Prostate gland (tissue), 2 donors: Measurements from ENCODE around the gene INPP4B. TPM values are rescaled to one million over a fixed set of nuclear protein-coding genes. Genes with fewer than 3 reads are reported as not detected.
"Not testable (repeated sequence)": the region's sequence is repeated elsewhere in the genome, so short reads cannot be mapped to it uniquely, and the experiment has no call there.

Experiments
- DNase-seq: peaks from one replicate; pipeline ENCODE4 v3.0.0-alpha.2; 2019; ENCODE audit warnings: low spot score
- H3K27ac ChIP-seq, 2 donors: fragments of 200-600 bp; sonication (generic); 2 replicates each; pipeline ENCODE4 v1.5.1; 2017 to 2019
- H3K27me3 ChIP-seq: fragments of 200-600 bp; sonication (generic); replicated peaks from 2 replicates; pipeline ENCODE4 v1.5.1; 2019; ENCODE audit not compliant: insufficient read depth
- H3K36me3 ChIP-seq, 2 donors: fragments of 200-600 bp; sonication (generic); 1 replicate in 1 of 2; 2 replicates in 1 of 2; pipeline versions ENCODE4 v1.5.1 to v1.8.1; 2017 to 2019
- H3K4me1 ChIP-seq: fragments of 200-600 bp; sonication (generic); replicated peaks from 2 replicates; pipeline ENCODE4 v1.5.1; 2019
- H3K4me3 ChIP-seq, 2 donors: fragments of 200-600 bp; sonication (generic); 2 replicates each; pipeline ENCODE4 v1.5.1; 2017 to 2019
- H3K9me3 ChIP-seq: fragments of 200-600 bp; sonication (generic); 2 replicates; pipeline ENCODE4 v1.5.1; 2017
- CTCF ChIP-seq, 4 experiments: fragments of 200-600 bp in 2 of 4; fragments of 450-650 bp in 2 of 4; sonication (generic) in 2 of 4; IDR thresholded peaks; 1 replicate in 3 of 4; 2 replicates in 1 of 4; pipeline ENCODE4 v1.5.1; 2016 to 2019; ENCODE audit warnings: antibody characterized with exemption in 4 of 4, mild to moderate bottlenecking in 2 of 4, moderate library complexity in 2 of 4
- POLR2A ChIP-seq: fragments of 450-650 bp; IDR thresholded peaks from one replicate; pipeline ENCODE4 v1.6.1; 2016; ENCODE audit warnings: antibody characterized with exemption, mild to moderate bottlenecking
- POLR2AphosphoS5 ChIP-seq: sonication (generic); formaldehyde crosslinking; IDR thresholded peaks from one replicate; pipeline ENCODE4 v1.6.1; 2017; ENCODE audit warnings: antibody characterized with exemption
- WGBS: methylation state at CpG from one replicate; pipeline ENCODE4 v1.1.5; 2018; 5-methylcytosine and 5-hydroxymethylcytosine counted together
- intact Hi-C: fragments of 100-400 bp; cut with DNase I; formaldehyde crosslinking; loops from one replicate; pipeline ENCODE4 v1.14.2; 2022
- total RNA-seq, 2 donors: library from RNA; depleted of rRNA; stranded (reverse); fragments of >200 nt; gene quantifications; one replicate each; pipeline ENCODE4 v1.1.0, GENCODE V29; 2016

The INPP4B gene
- total RNA-seq, 2 donors from 2014 or later: 22.3 to 49.7 TPM

- intact Hi-C loops: no loop called here
- TF ChIP-seq POLR2AphosphoS5 (no peak), POLR2A (no peak), CTCF (IDR thresholded peaks at IDR 0.05) (no peak)
- Histone ChIP-seq H3K4me1 (no peaks in the 10 kb centered on the region), H3K27ac (no peak overlapping the region), H3K36me3 (no peaks in the 10 kb centered on the region), H3K27me3 (no peaks in the 10 kb centered on the region), H3K9me3 (no peaks in the 10 kb centered on the region), H3K4me3 (no peak overlapping the region)
- no peak for DNase-seq
- 56% methylated on average over 1 of the region's 1 CpG for WGBS
These were observed 333.9 kb downstream of the INPP4B start for GRCh38 chr4:142512161-142512560.

GRCh38 chr4:142509881-142510280 is 336.2 kb downstream of the INPP4B start:
- intact Hi-C loops: no loop called here
- Histone ChIP-seq H3K4me3 (no peak overlapping the region), H3K9me3 (no peaks in the 10 kb centered on the region), H3K4me1 (no peaks in the 10 kb centered on the region), H3K27me3 (no peaks in the 10 kb centered on the region), H3K36me3 (no peaks in the 10 kb centered on the region), H3K27ac (no peak overlapping the region)
- TF ChIP-seq POLR2A (no peak), POLR2AphosphoS5 (no peak), CTCF (IDR thresholded peaks at IDR 0.05) (no peak)
- 97% methylated on average over 1 of the region's 1 CpG for WGBS
- DNase-seq: no peak

GRCh38 chr4:142509381-142509780 is 336.7 kb downstream of the INPP4B start:
- H3K27ac ChIP-seq, intact Hi-C loops, H3K36me3 ChIP-seq, H3K4me1 ChIP-seq, H3K4me3 ChIP-seq, H3K9me3 ChIP-seq, H3K27me3 ChIP-seq, DNase-seq: not testable (repeated sequence)
- WGBS: 78% methylated on average over 2 of the region's 2 CpGs

- no peaks in the 10 kb centered on the region for H3K4me1 ChIP-seq
- no peaks in the 10 kb centered on the region for H3K36me3 ChIP-seq
- H3K27ac ChIP-seq: no peak overlapping the region
- no peak overlapping the region for H3K4me3 ChIP-seq
- DNase-seq: no peak
- WGBS: 87% methylated on average over 3 of the region's 3 CpGs
- intact Hi-C loops: no loop called here
- H3K9me3 ChIP-seq: no peaks in the 10 kb centered on the region
- TF ChIP-seq POLR2AphosphoS5 (no peak), POLR2A (no peak), CTCF (IDR thresholded peaks at IDR 0.05) (no peak)
- no peaks in the 10 kb centered on the region for H3K27me3 ChIP-seq
These were observed 345.1 kb downstream of the INPP4B start for GRCh38 chr4:142500966-142501365.

GRCh38 chr4:142497606-142498005 is 348.5 kb downstream of the INPP4B start:
- H3K27ac ChIP-seq: no peak overlapping the region
- intact Hi-C loops: no loop called here
- no peak for TF ChIP-seq POLR2AphosphoS5
- H3K36me3 ChIP-seq: no peaks in the 10 kb centered on the region
- no peaks in the 10 kb centered on the region for H3K4me1 ChIP-seq
- H3K9me3 ChIP-seq: no peaks in the 10 kb centered on the region
- DNase-seq: no peak
- no peaks in the 10 kb centered on the region for H3K27me3 ChIP-seq
- H3K4me3 ChIP-seq: no peak overlapping the region

- intact Hi-C loops: no loop called here
- WGBS: 56% methylated on average over 1 of the region's 1 CpG
- Histone ChIP-seq H3K9me3 (no peaks in the 10 kb centered on the region), H3K4me1 (no peaks in the 10 kb centered on the region), H3K4me3 (no peak overlapping the region), H3K36me3 (no peaks in the 10 kb centered on the region), H3K27me3 (no peaks in the 10 kb centered on the region), H3K27ac (no peak overlapping the region)
- TF ChIP-seq POLR2A (no peak), POLR2AphosphoS5 (no peak), CTCF (IDR thresholded peaks at IDR 0.05) (no peak)
- no peak for DNase-seq
These were observed 352.6 kb downstream of the INPP4B start for GRCh38 chr4:142493255-142494110.
